GM12878 (cell line): ENCODE data around the gene THUMPD2. TPM values are rescaled to one million over a fixed set of nuclear protein-coding genes. Genes with fewer than 3 reads are reported as not detected.
"Not testable (repeated sequence)": the region's sequence is repeated elsewhere in the genome, so short reads cannot be mapped to it uniquely, and the experiment has no call there.

Source experiments
- ATAC-seq: fragments of 200-7000 bp; cut with Tn5 transposase; 3 replicates; pipeline ENCODE4 v1.9.1; 2020; ENCODE audit warnings: mild to moderate bottlenecking, moderate library complexity
- BruUV-seq: library from RNA; stranded (reverse); fragments of 400-500 nt; replicated peaks from 2 replicates; lab custom pipeline; 2021; lab: Mats Ljungman, UMichigan
- CTCF ChIA-PET: fragments of 300-600 bp; sonication (Branson Sonifier 250); formaldehyde crosslinking; extraction: SDS; loops from one replicate; lab custom pipeline; 2021; ENCODE audit warnings: inconsistent platforms; lab: Yijun Ruan, JAX
- POLR2A ChIA-PET: fragments of 350-600 bp; formaldehyde crosslinking; extraction: SDS; loops from one replicate; lab custom pipeline; 2021; ENCODE audit warnings: inconsistent platforms; lab: Charles Lee
- RAD21 ChIA-PET: fragments of 300-600 bp; sonication (Branson Sonifier 250); formaldehyde crosslinking; loops from one replicate; lab custom pipeline; 2023; ENCODE audit warnings: antibody characterized with exemption; ENCODE audit not compliant: unreplicated experiment; lab: Charles Lee
- SMC1A ChIA-PET: fragments of 300-600 bp; sonication (Branson Sonifier 250); formaldehyde crosslinking; loops from one replicate; lab custom pipeline; 2023; ENCODE audit not compliant: unreplicated experiment, uncharacterized antibody; lab: Charles Lee
- DNase-seq: peaks from one replicate; pipeline ENCODE4 v3.0.0-alpha.2; 2011; ENCODE audit warnings: low read depth, low spot score
- FAIRE-seq: peaks from 3 replicates; lab custom pipeline; 2011; peaks lifted over from hg19 to GRCh38; lab: Jason Lieb, UNC
- H2AFZ ChIP-seq: 2 replicates; pipeline ENCODE4 v1.6.0; 2011; ENCODE audit warnings: low read depth, low read length, control low read depth; ENCODE audit not compliant: control insufficient read depth
- H3K27ac ChIP-seq: 2 replicates; pipeline ENCODE4 v1.5.1; 2011; ENCODE audit warnings: control low read depth; ENCODE audit not compliant: control insufficient read depth, insufficient read depth
- H3K27me3 ChIP-seq, 2 experiments: replicated peaks in 1 of 2; 2 replicates each; pipeline versions ENCODE4 v1.6.0 to v1.6.1; 2011; ENCODE audit warnings: low read length in 1 of 2; ENCODE audit not compliant: control insufficient read depth in 2 of 2, insufficient read depth in 2 of 2
- H3K36me3 ChIP-seq, 2 experiments: 2 replicates each; pipeline ENCODE4 v1.5.1; 2011; ENCODE audit warnings: low read length in 1 of 2; ENCODE audit not compliant: control insufficient read depth in 2 of 2, insufficient read depth in 2 of 2
- H3K4me1 ChIP-seq: 2 replicates; pipeline ENCODE4 v1.6.1; 2011; ENCODE audit warnings: mild to moderate bottlenecking, low read length, moderate library complexity, mixed read lengths; ENCODE audit not compliant: control insufficient read depth, insufficient read depth
- H3K4me2 ChIP-seq: 2 replicates; pipeline ENCODE4 v1.6.0; 2011; ENCODE audit warnings: control low read depth; ENCODE audit not compliant: control insufficient read depth, insufficient read depth
- H3K4me3 ChIP-seq: fragments of 200-600 bp; sonication (generic); 2 replicates; pipeline ENCODE4 v1.5.1; 2016
- H3K79me2 ChIP-seq: 2 replicates; pipeline ENCODE4 v1.6.0; 2011; ENCODE audit warnings: low read length; ENCODE audit not compliant: control insufficient read depth, insufficient read depth
- H3K9ac ChIP-seq: 2 replicates; pipeline ENCODE4 v1.8.0; 2011; ENCODE audit warnings: low read length, control low read depth, mixed read lengths; ENCODE audit not compliant: control insufficient read depth, insufficient read depth
- H3K9me3 ChIP-seq: replicated peaks from 3 replicates; pipeline ENCODE4 v1.5.1; 2011; ENCODE audit warnings: mild to moderate bottlenecking, low read length; ENCODE audit not compliant: control insufficient read depth, insufficient read depth
- H4K20me1 ChIP-seq: 2 replicates; pipeline ENCODE4 v1.6.0; 2011; ENCODE audit not compliant: control insufficient read depth, insufficient read depth
- ETV6 ChIP-seq, 2 experiments: fragments of 450-650 bp in 1 of 2; IDR thresholded peaks in 1 of 2; conservative IDR thresholded peaks in 1 of 2; 2 replicates each; pipeline ENCODE4 v1.6.1; 2014; ENCODE audit warnings: antibody characterized with exemption in 1 of 2, borderline replicate concordance in 1 of 2, low read depth in 1 of 2, mild to moderate bottlenecking in 1 of 2, moderate library complexity in 1 of 2
- ZNF622 ChIP-seq: fragments of 450-650 bp; IDR thresholded peaks from 2 replicates; pipeline ENCODE4 v1.6.1; 2017; ENCODE audit warnings: mild to moderate bottlenecking, inconsistent platforms
- WGBS: methylation state at CpG from one replicate; pipeline ENCODE4 v1.1.6; 2016; ENCODE audit warnings: low lambda C conversion rate; ENCODE audit not compliant: insufficient replicate concordance, insufficient coverage; ENCODE audit errors: missing lambda C conversion rate; 5-methylcytosine and 5-hydroxymethylcytosine counted together
- in situ Hi-C: fragments of 300-500 bp; cut with MboI; formaldehyde crosslinking; loops from 9 replicates; pipeline ENCODE4 v1.14.3; 2018; ENCODE audit warnings: mixed read lengths
- intact Hi-C: fragments of 100-400 bp; cut with micrococcal nuclease; formaldehyde crosslinking; loops from one replicate; pipeline ENCODE4 v1.14.2; 2022; ENCODE audit not compliant: unreplicated experiment
- polyA plus RNA-seq, 11 experiments: library from polyadenylated mRNA; depleted of rRNA in 4 of 11; unstranded in 6 of 11; stranded (reverse) in 5 of 11; fragments of >200 nt; fragmentation: Nextera tagmentation in 4 of 11; fragmentation: Illumina TruSeq in 1 of 11; extraction: Ambion mirVana in 4 of 11; extraction: Trizol in 1 of 11; gene quantifications; 1 replicate in 1 of 11; 2 replicates in 10 of 11; pipeline versions ENCODE4 v1.2.1 to v1.2.3, GENCODE V29; 2011 to 2016; ENCODE audit warnings: inconsistent platforms in 2 of 11, missing spikeins in 2 of 11, low read depth in 1 of 11
- total RNA-seq, 4 experiments: library from RNA; depleted of rRNA in 3 of 4; stranded (reverse); fragments of >200 nt in 3 of 4; fragmentation: Illumina TruSeq in 1 of 4; extraction: Trizol in 1 of 4; gene quantifications; 2 replicates each; pipeline versions ENCODE4 v1.2.1 to v1.2.3, GENCODE V29; 2013 to 2021
- TF ChIP-seq, protein P1 (sequence below): IDR thresholded peaks from 2 replicates; pipeline ENCODE4 v1.6.1; 2012; ENCODE audit warnings: low read depth, low read length, improper control_type of control experiment

The THUMPD2 gene
- total and polyA plus RNA-seq, 10 of the 15 experiments (the other 5 are each of a cell fraction or from before 2014, with no cell fraction given), result 6.7 to 19.7 (median 13.8) TPM

GRCh38 chr2:39790216-39790818 is 11.3 kb upstream of the THUMPD2 start:
- BruUV-seq, FAIRE-seq, H3K79me2 ChIP-seq, H3K27ac ChIP-seq, H4K20me1 ChIP-seq, RAD21 ChIA-PET, H3K9ac ChIP-seq, H3K36me3 ChIP-seq, H3K4me1 ChIP-seq, H3K27me3 ChIP-seq, SMC1A ChIA-PET, H2AFZ ChIP-seq, H3K4me2 ChIP-seq, H3K9me3 ChIP-seq, in situ Hi-C loops, DNase-seq, H3K4me3 ChIP-seq, CTCF ChIA-PET, POLR2A ChIA-PET, ATAC-seq: not testable (repeated sequence)
- intact Hi-C loops, result loop anchor here (10.0 kb wide), 1 partner anchor 1264 kb away; no protein-coding TSS in a partner anchor
- WGBS, result 49% methylated on average over 12 of the region's 12 CpGs

DNA sequence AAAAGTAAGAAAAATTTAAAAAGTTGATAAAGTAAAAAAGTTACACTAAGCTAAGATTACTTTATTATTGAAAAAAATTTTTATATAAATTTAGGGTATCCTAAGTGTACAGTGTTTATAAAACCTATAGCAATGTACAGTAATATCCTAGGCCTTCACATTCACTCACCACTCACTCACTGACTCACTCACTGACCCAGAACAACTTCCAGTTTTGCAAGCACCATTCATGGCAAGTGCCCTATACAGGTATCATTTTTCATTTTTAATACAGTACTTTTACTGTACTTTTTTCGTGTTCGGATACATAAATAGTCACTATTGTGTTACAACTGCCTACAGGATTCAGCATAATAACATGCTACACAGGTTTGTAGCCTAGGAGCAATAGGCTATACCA is 8.9 kb upstream of the THUMPD2 start:
- no peaks in the 10 kb centered on the region for H3K4me1 ChIP-seq
- no peak for DNase-seq
- H3K4me2 ChIP-seq, result no peak overlapping the region
- CTCF ChIA-PET, result no interaction called here
- SMC1A ChIA-PET, result no interaction called here
- H3K9ac ChIP-seq, result no peak overlapping the region
- no TSS peak for BruUV-seq
- FAIRE-seq, result no peak
- RAD21 ChIA-PET, result no interaction called here
- no peak overlapping the region for H2AFZ ChIP-seq
- in situ Hi-C loops, result no loop called here
- 91% methylated on average over 2 of the region's 2 CpGs for WGBS
- no peaks in the 10 kb centered on the region for H3K36me3 ChIP-seq
- no peak overlapping the region for H3K27ac ChIP-seq
- H3K9me3 ChIP-seq, result no peaks in the 10 kb centered on the region
- intact Hi-C loops, result no loop called here
- no peaks in the 10 kb centered on the region for H3K79me2 ChIP-seq
- TF ChIP-seq ZNF622 (no peak), ETV6 (conservative IDR thresholded peaks at IDR 0.05 in 1 of 2, IDR thresholded peaks at IDR 0.05 in 1 of 2; ENCODE audit: borderline replicate concordance in 1 of 2, low read depth in 1 of 2) (no peak)
- TF ChIP-seq, protein P1, sequence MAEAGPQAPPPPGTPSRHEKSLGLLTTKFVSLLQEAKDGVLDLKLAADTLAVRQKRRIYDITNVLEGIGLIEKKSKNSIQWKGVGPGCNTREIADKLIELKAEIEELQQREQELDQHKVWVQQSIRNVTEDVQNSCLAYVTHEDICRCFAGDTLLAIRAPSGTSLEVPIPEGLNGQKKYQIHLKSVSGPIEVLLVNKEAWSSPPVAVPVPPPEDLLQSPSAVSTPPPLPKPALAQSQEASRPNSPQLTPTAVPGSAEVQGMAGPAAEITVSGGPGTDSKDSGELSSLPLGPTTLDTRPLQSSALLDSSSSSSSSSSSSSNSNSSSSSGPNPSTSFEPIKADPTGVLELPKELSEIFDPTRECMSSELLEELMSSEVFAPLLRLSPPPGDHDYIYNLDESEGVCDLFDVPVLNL, result no peak
- POLR2A ChIA-PET, result no interaction called here
- no peaks in the 10 kb centered on the region for H4K20me1 ChIP-seq
- no peak overlapping the region for H3K4me3 ChIP-seq
- no peaks in the 10 kb centered on the region for H3K27me3 ChIP-seq
- no peak for ATAC-seq
